Measurements from ENCODE around the gene PIK3C2G.

PIK3C2G gene

DNA sequence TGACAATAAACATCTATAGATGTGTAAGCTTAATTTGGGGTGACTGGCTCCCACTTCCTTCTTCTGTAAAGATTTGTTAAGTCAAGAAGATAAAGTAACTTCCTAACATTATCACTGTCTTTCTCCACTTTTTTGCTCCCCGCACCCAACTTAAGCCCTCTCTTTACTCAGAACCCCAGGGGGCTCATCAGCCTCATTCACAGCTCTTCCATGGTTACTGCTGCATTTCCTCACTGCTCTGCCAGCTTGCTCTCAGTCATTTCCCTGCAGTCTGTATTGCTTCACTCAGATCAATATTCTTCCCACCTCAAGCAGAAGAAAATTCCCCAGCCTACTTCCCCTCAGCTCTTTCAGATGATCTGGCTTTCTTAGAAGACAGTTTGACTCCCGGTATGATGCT is 102.0 kb downstream of the PIK3C2G start:
- Histone ChIP-seq H2BK12ac (ENCODE audit: low read length in 2 of 2) (no peak overlapping the region), H4K91ac (ENCODE audit: low read length) (no peak overlapping the region), H3K79me1 (replicated peaks; ENCODE audit: low read length, poor library complexity, severe bottlenecking) (no peaks in the 10 kb centered on the region), H2BK15ac (ENCODE audit: low read depth, poor library complexity, severe bottlenecking) (no peak overlapping the region), H3K27me3 (ENCODE audit: control insufficient read depth in 1 of 2, insufficient read depth in 1 of 2, low read length in 2 of 2) (no peaks in the 10 kb centered on the region), H3K23ac (ENCODE audit: low read length in 2 of 2) (no peak overlapping the region), H3K4ac (ENCODE audit: low read depth in 1 of 2, low read length in 2 of 2) (no peak overlapping the region), H3K27ac (ENCODE audit: low read length, poor library complexity, severe bottlenecking) (no peak overlapping the region), H3K4me3 (ENCODE audit: insufficient read depth in 1 of 2, low read depth in 1 of 2, low read length in 2 of 2) (no peak overlapping the region), H3K9me3 (ENCODE audit: control insufficient read depth, low read length) (peaks cover 5% of the 10 kb centered on the region), H2AFZ (ENCODE audit: low read depth, low read length) (no peak overlapping the region), H3K36me3 (ENCODE audit: control insufficient read depth in 1 of 2, insufficient read depth in 2 of 2, low read depth in 1 of 2, low read length in 2 of 2) (no peaks in the 10 kb centered on the region), H3K14ac (ENCODE audit: low read length in 2 of 2) (no peak overlapping the region), H3K18ac (ENCODE audit: low read depth in 1 of 2, low read length in 2 of 2) (no peak overlapping the region), H3K4me1 (ENCODE audit: control insufficient read depth, insufficient read depth, low read depth, low read length) (no peaks in the 10 kb centered on the region), H4K8ac (ENCODE audit: low read length) (no peak overlapping the region), H2BK120ac (ENCODE audit: low read depth, low read length) (no peak overlapping the region), H2BK5ac (ENCODE audit: low read depth, low read length, poor library complexity, severe bottlenecking) (no peak overlapping the region), H3K9ac (ENCODE audit: low read length) (no peak overlapping the region), H2AK5ac (ENCODE audit: low read length, severe bottlenecking) (no peak overlapping the region), H3K4me2 (ENCODE audit: low read length, poor library complexity, severe bottlenecking) (no peak overlapping the region)
- 96% methylated on average over 1 of the region's 2 CpGs for WGBS
- no peak for DNase-seq

DNA sequence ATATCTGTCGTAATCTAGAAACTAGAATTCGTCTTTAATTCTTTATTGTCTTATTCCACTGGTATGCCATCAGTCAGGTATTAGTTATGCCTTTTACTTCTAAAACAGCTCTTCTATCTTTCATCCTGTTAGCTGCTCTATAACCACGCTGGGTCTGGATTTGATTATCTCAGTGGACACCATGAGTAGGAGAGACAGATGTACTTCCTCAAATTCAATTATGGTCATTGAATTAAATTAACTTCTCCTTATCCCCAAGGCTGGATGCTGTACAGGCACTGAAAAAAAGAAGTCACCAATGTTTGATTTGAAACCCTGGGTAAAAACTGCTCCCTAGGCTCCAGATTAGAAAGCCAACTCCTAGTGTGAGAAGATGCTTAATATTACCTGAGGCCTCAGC is 107.3 kb downstream of the PIK3C2G start:
- Histone ChIP-seq H3K79me1 (replicated peaks; ENCODE audit: low read length, poor library complexity, severe bottlenecking) (no peaks in the 10 kb centered on the region), H3K36me3 (ENCODE audit: control insufficient read depth in 1 of 2, insufficient read depth in 2 of 2, low read depth in 1 of 2, low read length in 2 of 2) (no peaks in the 10 kb centered on the region), H3K27me3 (ENCODE audit: control insufficient read depth in 1 of 2, insufficient read depth in 1 of 2, low read length in 2 of 2) (no peaks in the 10 kb centered on the region), H2AFZ (ENCODE audit: low read depth, low read length) (no peak overlapping the region), H2AK5ac (ENCODE audit: low read length, severe bottlenecking) (no peak overlapping the region), H4K91ac (ENCODE audit: low read length) (no peak overlapping the region), H2BK120ac (ENCODE audit: low read depth, low read length) (no peak overlapping the region), H4K8ac (ENCODE audit: low read length) (no peak overlapping the region), H3K4ac (ENCODE audit: low read depth in 1 of 2, low read length in 2 of 2) (no peak overlapping the region), H3K9me3 (ENCODE audit: control insufficient read depth, low read length) (no peaks in the 10 kb centered on the region), H3K9ac (ENCODE audit: low read length) (no peak overlapping the region), H3K4me2 (ENCODE audit: low read length, poor library complexity, severe bottlenecking) (no peak overlapping the region), H3K23ac (ENCODE audit: low read length in 2 of 2) (no peak overlapping the region), H3K18ac (ENCODE audit: low read depth in 1 of 2, low read length in 2 of 2) (no peak overlapping the region), H2BK12ac (ENCODE audit: low read length in 2 of 2) (no peak overlapping the region), H3K4me3 (ENCODE audit: insufficient read depth in 1 of 2, low read depth in 1 of 2, low read length in 2 of 2) (no peak overlapping the region), H3K27ac (ENCODE audit: low read length, poor library complexity, severe bottlenecking) (no peak overlapping the region), H3K4me1 (ENCODE audit: control insufficient read depth, insufficient read depth, low read depth, low read length) (no peaks in the 10 kb centered on the region), H2BK5ac (ENCODE audit: low read depth, low read length, poor library complexity, severe bottlenecking) (no peak overlapping the region), H3K14ac (ENCODE audit: low read length in 2 of 2) (no peak overlapping the region), H2BK15ac (ENCODE audit: low read depth, poor library complexity, severe bottlenecking) (no peak overlapping the region)
- DNase-seq = no peak
- WGBS = 100% methylated on average over 2 of the region's 3 CpGs

- Histone ChIP-seq H3K14ac (ENCODE audit: low read length in 2 of 2) (no peak overlapping the region), H3K4me1 (ENCODE audit: control insufficient read depth, insufficient read depth, low read depth, low read length) (no peaks in the 10 kb centered on the region), H3K9me3 (ENCODE audit: control insufficient read depth, low read length) (peaks cover 20% of the 10 kb centered on the region), H3K9ac (ENCODE audit: low read length) (no peak overlapping the region), H3K4me2 (ENCODE audit: low read length, poor library complexity, severe bottlenecking) (no peak overlapping the region), H2BK120ac (ENCODE audit: low read depth, low read length) (no peak overlapping the region), H2BK5ac (ENCODE audit: low read depth, low read length, poor library complexity, severe bottlenecking) (no peak overlapping the region), H3K18ac (ENCODE audit: low read depth in 1 of 2, low read length in 2 of 2) (no peak overlapping the region), H3K4ac (ENCODE audit: low read depth in 1 of 2, low read length in 2 of 2) (no peak overlapping the region), H3K4me3 (ENCODE audit: insufficient read depth in 1 of 2, low read depth in 1 of 2, low read length in 2 of 2) (no peak overlapping the region), H3K36me3 (ENCODE audit: control insufficient read depth in 1 of 2, insufficient read depth in 2 of 2, low read depth in 1 of 2, low read length in 2 of 2) (no peaks in the 10 kb centered on the region), H2BK12ac (ENCODE audit: low read length in 2 of 2) (no peak overlapping the region), H4K91ac (ENCODE audit: low read length) (no peak overlapping the region), H2AK5ac (ENCODE audit: low read length, severe bottlenecking) (no peak overlapping the region), H3K79me1 (replicated peaks; ENCODE audit: low read length, poor library complexity, severe bottlenecking) (no peaks in the 10 kb centered on the region), H3K27me3 (ENCODE audit: control insufficient read depth in 1 of 2, insufficient read depth in 1 of 2, low read length in 2 of 2) (no peaks in the 10 kb centered on the region), H4K8ac (ENCODE audit: low read length) (no peak overlapping the region), H2AFZ (ENCODE audit: low read depth, low read length) (no peak overlapping the region), H3K27ac (ENCODE audit: low read length, poor library complexity, severe bottlenecking) (no peak overlapping the region), H2BK15ac (ENCODE audit: low read depth, poor library complexity, severe bottlenecking) (no peak overlapping the region), H3K23ac (ENCODE audit: low read length in 2 of 2) (no peak overlapping the region)
- WGBS = 89% methylated on average over 5 of the region's 6 CpGs
- no peak for DNase-seq
Observed at GRCh38 chr12:18373181-18373580, 111.9 kb downstream of the PIK3C2G start.

GRCh38 chr12:18375131-18375530 is 113.8 kb downstream of the PIK3C2G start:
- no peak overlapping the region for H3K14ac ChIP-seq (ENCODE audit: low read length in 2 of 2)
- H3K18ac ChIP-seq (ENCODE audit: low read depth in 1 of 2, low read length in 2 of 2) = no peak overlapping the region
- no peak overlapping the region for H3K4me2 ChIP-seq (ENCODE audit: low read length, poor library complexity, severe bottlenecking)

More at GRCh38 chr12:18375131-18375530, 113.8 kb downstream of the PIK3C2G start:
- Histone ChIP-seq H4K91ac (ENCODE audit: low read length) (no peak overlapping the region), H3K23ac (ENCODE audit: low read length in 2 of 2) (no peak overlapping the region), H2BK15ac (ENCODE audit: low read depth, poor library complexity, severe bottlenecking) (no peak overlapping the region), H3K9ac (ENCODE audit: low read length) (no peak overlapping the region), H2BK12ac (ENCODE audit: low read length in 2 of 2) (no peak overlapping the region), H2AFZ (ENCODE audit: low read depth, low read length) (no peak overlapping the region), H3K4me3 (ENCODE audit: insufficient read depth in 1 of 2, low read depth in 1 of 2, low read length in 2 of 2) (no peak overlapping the region), H3K4ac (ENCODE audit: low read depth in 1 of 2, low read length in 2 of 2) (no peak overlapping the region), H3K9me3 (ENCODE audit: control insufficient read depth, low read length) (peaks cover 20% of the 10 kb centered on the region), H3K36me3 (ENCODE audit: control insufficient read depth in 1 of 2, insufficient read depth in 2 of 2, low read depth in 1 of 2, low read length in 2 of 2) (no peaks in the 10 kb centered on the region), H3K79me1 (replicated peaks; ENCODE audit: low read length, poor library complexity, severe bottlenecking) (no peaks in the 10 kb centered on the region), H2BK120ac (ENCODE audit: low read depth, low read length) (no peak overlapping the region), H2AK5ac (ENCODE audit: low read length, severe bottlenecking) (no peak overlapping the region), H4K8ac (ENCODE audit: low read length) (no peak overlapping the region), H3K27ac (ENCODE audit: low read length, poor library complexity, severe bottlenecking) (no peak overlapping the region), H3K4me1 (ENCODE audit: control insufficient read depth, insufficient read depth, low read depth, low read length) (no peaks in the 10 kb centered on the region), H3K27me3 (ENCODE audit: control insufficient read depth in 1 of 2, insufficient read depth in 1 of 2, low read length in 2 of 2) (no peaks in the 10 kb centered on the region), H2BK5ac (ENCODE audit: low read depth, low read length, poor library complexity, severe bottlenecking) (no peak overlapping the region)
- no peak for DNase-seq

All from mesenchymal stem cell (in vitro differentiated cells and primary cell).